Stomach (tissue), 9 donors: ENCODE results near the gene NUMA1. TPM values are rescaled to one million over a fixed set of nuclear protein-coding genes. Genes with fewer than 3 reads are reported as not detected.

ENCODE experiments used
- DNase-seq, 2 donors: peaks; one replicate each; pipeline versions ENCODE4 v3.0.0 to v3.0.0-alpha.2; 2013 to 2019
- H3K27ac ChIP-seq, 5 donors: fragments of 200-600 bp in 4 of 5; sonication (generic) in 4 of 5; one replicate each; pipeline ENCODE4 v1.5.1; 2013 to 2019; ENCODE audit warnings: mild to moderate bottlenecking in 1 of 5, moderate library complexity in 1 of 5
- H3K27me3 ChIP-seq, 3 donors: fragments of 200-600 bp; sonication (generic); one replicate each; pipeline ENCODE4 v1.5.1; 2017 to 2019; ENCODE audit warnings: mixed run types in 1 of 3
- H3K36me3 ChIP-seq, 4 donors: fragments of 200-600 bp; sonication (generic); 1 replicate in 3 of 4; 2 replicates in 1 of 4; pipeline ENCODE4 v1.5.1; 2016 to 2019
- H3K4me1 ChIP-seq, 4 donors: fragments of 200-600 bp; sonication (generic); one replicate each; pipeline ENCODE4 v1.5.1; 2016 to 2019
- H3K4me3 ChIP-seq, 4 donors: fragments of 200-600 bp; sonication (generic) in 3 of 4; one replicate each; pipeline ENCODE4 v1.5.1; 2016 to 2019; ENCODE audit warnings: mild to moderate bottlenecking in 1 of 4
- H3K9me3 ChIP-seq, 4 donors: fragments of 200-600 bp; sonication (generic); one replicate each; pipeline ENCODE4 v1.5.1; 2016 to 2019
- CTCF ChIP-seq, 7 experiments: fragments of 450-650 bp in 4 of 7; fragments of 200-600 bp in 3 of 7; sonication (generic) in 3 of 7; IDR thresholded peaks; one replicate each; pipeline ENCODE4 v1.5.1; 2016 to 2019; ENCODE audit warnings: antibody characterized with exemption in 7 of 7, control low read depth in 2 of 7, mild to moderate bottlenecking in 1 of 7
- EP300 ChIP-seq: sonication (generic); formaldehyde crosslinking; IDR thresholded peaks from one replicate; pipeline ENCODE4 v1.6.1; 2017; ENCODE audit warnings: antibody characterized with exemption
- POLR2A ChIP-seq, 4 donors: fragments of 450-650 bp; IDR thresholded peaks; one replicate each; pipeline ENCODE4 v1.6.1; 2016; ENCODE audit warnings: antibody characterized with exemption in 4 of 4, control low read depth in 2 of 4, mild to moderate bottlenecking in 1 of 4, moderate library complexity in 1 of 4
- POLR2AphosphoS5 ChIP-seq, 3 donors: sonication (generic); formaldehyde crosslinking; IDR thresholded peaks; one replicate each; pipeline ENCODE4 v1.6.1; 2016; ENCODE audit warnings: antibody characterized with exemption in 3 of 3
- WGBS, 5 donors: extraction: QIAGEN DNeasy Blood & Tissue Kit in 3 of 5; methylation state at CpG; one replicate each; pipeline versions ENCODE4 v1.1.5 to v1.1.7; 2013 to 2018; 5-methylcytosine and 5-hydroxymethylcytosine counted together
- intact Hi-C: fragments of 100-400 bp; cut with DNase I; formaldehyde crosslinking; loops from one replicate; pipeline ENCODE4 v1.15.1; 2023; ENCODE audit warnings: low total_unique reads
- polyA plus RNA-seq, 3 donors: library from polyadenylated mRNA; stranded (reverse); fragments of 200-250 nt; gene quantifications; one replicate each; pipeline ENCODE4 v1.2.3, GENCODE V29; 2013
- total RNA-seq, 5 donors: library from RNA; depleted of rRNA; stranded (reverse); fragments of >200 nt; gene quantifications; one replicate each; pipeline versions ENCODE4 v1.1.0 to v1.2.3, GENCODE V29; 2014 to 2016
- donor health status: healthy with polysubstance abuse.
- donor health status: Bipolar disorder and iron deficiency.
- donor health status: healthy.

Gene NUMA1
- total and polyA plus RNA-seq, 8 donors: 84.2 to 619 (median 182) TPM

- DNase-seq: no peak
- Histone ChIP-seq H3K27ac (peak overlapping the region; percentile 14 to 97 (median 94)), H3K36me3 (peaks cover 22 to 40% (median 33%) of the 10 kb centered on the region in 4 donors), H3K9me3 (no peaks in the 10 kb centered on the region), H3K27me3 (no peaks in the 10 kb centered on the region), H3K4me1 (peaks cover 22 to 51% (median 45%) of the 10 kb centered on the region in 4 donors), H3K4me3 (peak overlapping the region; percentile 66 to 98 (median 82))
- no peak for TF ChIP-seq EP300
- no peak for TF ChIP-seq POLR2A (IDR thresholded peaks at IDR 0.05)
- TF ChIP-seq CTCF (IDR thresholded peaks at IDR 0.05): no peak
- no peak for TF ChIP-seq POLR2AphosphoS5 (IDR thresholded peaks at IDR 0.05)
- intact Hi-C loops: no loop called here
- 28 to 45% (median 42%) methylated on average over 4 of the region's 4 CpGs for WGBS, 5 donors
Observed at GRCh38 chr11:72102162-72102561, 21.8 kb upstream of the NUMA1 start.

- H3K9me3 ChIP-seq: no peaks in the 10 kb centered on the region
- no peak for DNase-seq
- H3K27ac ChIP-seq: peak overlapping the region in 1 of 5 donors; percentile 51
- intact Hi-C loops: no loop called here
- no peak overlapping the region for H3K4me3 ChIP-seq
- TF ChIP-seq EP300: no peak
- no peak for TF ChIP-seq POLR2A (IDR thresholded peaks at IDR 0.05)
- no peak for TF ChIP-seq CTCF (IDR thresholded peaks at IDR 0.05)
- TF ChIP-seq POLR2AphosphoS5 (IDR thresholded peaks at IDR 0.05): no peak
- H3K27me3 ChIP-seq: no peaks in the 10 kb centered on the region
- 69 to 92% (median 83%) methylated on average over 1 of the region's 1 CpG for WGBS, 5 donors
- peaks cover 22 to 51% (median 45%) of the 10 kb centered on the region in 4 donors for H3K4me1 ChIP-seq
- peaks cover 32 to 57% (median 50%) of the 10 kb centered on the region in 4 donors for H3K36me3 ChIP-seq
Observed at GRCh38 chr11:72100462-72100861, 20.1 kb upstream of the NUMA1 start.

GRCh38 chr11:72100009-72100408 lies 19.7 kb upstream of the NUMA1 start:
- 73 to 86% (median 83%) methylated on average over 3 of the region's 3 CpGs for WGBS, 5 donors
- Histone ChIP-seq H3K9me3 (no peaks in the 10 kb centered on the region), H3K27ac (peak overlapping the region in 1 of 5 donors; percentile 51), H3K27me3 (no peaks in the 10 kb centered on the region), H3K4me1 (peaks cover 22 to 51% (median 45%) of the 10 kb centered on the region in 4 donors), H3K4me3 (no peak overlapping the region), H3K36me3 (peaks cover 36 to 61% (median 54%) of the 10 kb centered on the region in 4 donors)
- DNase-seq: no peak
- TF ChIP-seq POLR2AphosphoS5 (IDR thresholded peaks at IDR 0.05) (no peak), CTCF (IDR thresholded peaks at IDR 0.05) (no peak), EP300 (no peak), POLR2A (IDR thresholded peaks at IDR 0.05) (no peak)
- intact Hi-C loops: no loop called here

- peaks cover 20 to 47% (median 40%) of the 10 kb centered on the region in 4 donors for H3K4me1 ChIP-seq
- H3K27me3 ChIP-seq: no peaks in the 10 kb centered on the region
- peaks cover 43 to 74% (median 67%) of the 10 kb centered on the region in 4 donors for H3K36me3 ChIP-seq
- H3K4me3 ChIP-seq: no peak overlapping the region
- H3K9me3 ChIP-seq: no peaks in the 10 kb centered on the region
- H3K27ac ChIP-seq: no peak overlapping the region
- TF ChIP-seq CTCF (IDR thresholded peaks at IDR 0.05): no peak
- TF ChIP-seq POLR2AphosphoS5 (IDR thresholded peaks at IDR 0.05): no peak
- no peak for TF ChIP-seq POLR2A (IDR thresholded peaks at IDR 0.05)
- no peak for TF ChIP-seq EP300
- no peak for DNase-seq
- intact Hi-C loops: no loop called here
- WGBS, 5 donors: 87 to 96% (median 95%) methylated on average over 3 of the region's 3 CpGs
Observed at GRCh38 chr11:72098741-72099140, 18.4 kb upstream of the NUMA1 start.
